Neutrophil (primary cell): Measurements from ENCODE around the gene TBC1D10A.
A peak's percentile ranks its signal among the peaks of the same experiment; 100 is the strongest.

Source experiments
- H3K27ac ChIP-seq: fragments of 200-600 bp; sonication (generic); 2 replicates; pipeline ENCODE4 v1.5.1; 2016; ENCODE audit warnings: mild to moderate bottlenecking, moderate library complexity
- H3K27me3 ChIP-seq: fragments of 200-600 bp; sonication (generic); 2 replicates; pipeline ENCODE4 v1.6.0; 2016; ENCODE audit warnings: mild to moderate bottlenecking
- H3K36me3 ChIP-seq: fragments of 200-600 bp; sonication (generic); 2 replicates; pipeline ENCODE4 v1.5.1; 2017
- H3K4me1 ChIP-seq, 2 experiments: fragments of 200-600 bp in 1 of 2; sonication (generic) in 1 of 2; 1 replicate in 1 of 2; 2 replicates in 1 of 2; pipeline versions ENCODE4 v1.5.1 to v1.6.1; 2013 to 2016; ENCODE audit warnings: low read depth in 1 of 2, low read length in 1 of 2, mild to moderate bottlenecking in 1 of 2, moderate library complexity in 1 of 2; ENCODE audit not compliant: control insufficient read depth in 1 of 2, insufficient read depth in 1 of 2
- H3K4me3 ChIP-seq, 2 experiments: fragments of 200-600 bp in 1 of 2; sonication (generic) in 1 of 2; 1 replicate in 1 of 2; 2 replicates in 1 of 2; pipeline ENCODE4 v1.5.1; 2013 to 2016; ENCODE audit warnings: low read depth in 1 of 2, low read length in 1 of 2, mild to moderate bottlenecking in 1 of 2, moderate library complexity in 1 of 2
- H3K9me3 ChIP-seq: fragments of 200-600 bp; sonication (generic); 2 replicates; pipeline ENCODE4 v1.5.1; 2016
- CTCF ChIP-seq: fragments of 200-600 bp; sonication (generic); IDR thresholded peaks from 2 replicates; pipeline ENCODE4 v1.5.1; 2016; ENCODE audit warnings: antibody characterized with exemption

Gene TBC1D10A

GRCh38 chr22:30361916-30362650 lies 35.3 kb upstream of the TBC1D10A start:
- H3K27me3 ChIP-seq: peaks cover 22% of the 10 kb centered on the region
- H3K27ac ChIP-seq: no peak overlapping the region
- H3K36me3 ChIP-seq: no peaks in the 10 kb centered on the region
- no peaks in the 10 kb centered on the region for H3K9me3 ChIP-seq
- peaks cover 3 to 5% of the 10 kb centered on the region in 2 experiments for H3K4me1 ChIP-seq
- H3K4me3 ChIP-seq: no peak overlapping the region
- no peak for TF ChIP-seq CTCF

GRCh38 chr22:30358541-30358940 lies 31.8 kb upstream of the TBC1D10A start:
- Histone ChIP-seq H3K27me3 (peaks cover 23% of the 10 kb centered on the region), H3K36me3 (peaks cover 3% of the 10 kb centered on the region), H3K4me1 (peaks cover 25 to 32% of the 10 kb centered on the region in 2 experiments), H3K27ac (no peak overlapping the region), H3K4me3 (no peak overlapping the region), H3K9me3 (no peaks in the 10 kb centered on the region)
- TF ChIP-seq CTCF: no peak

- Histone ChIP-seq H3K9me3 (no peaks in the 10 kb centered on the region), H3K27me3 (peaks cover 23% of the 10 kb centered on the region), H3K4me3 (peak overlapping the region in 1 of 2 experiments; percentile 87), H3K4me1 (peaks cover 25 to 32% of the 10 kb centered on the region in 2 experiments), H3K36me3 (peaks cover 7% of the 10 kb centered on the region), H3K27ac (no peak overlapping the region)
- no peak for TF ChIP-seq CTCF
Observed at GRCh38 chr22:30357650-30358215, 31.0 kb upstream of the TBC1D10A start.

- H3K27me3 ChIP-seq: peaks cover 23% of the 10 kb centered on the region
- peaks cover 1% of the 10 kb centered on the region for H3K9me3 ChIP-seq
- peaks cover 12% of the 10 kb centered on the region for H3K36me3 ChIP-seq
- peak overlapping the region; percentile 92 for H3K27ac ChIP-seq
- H3K4me3 ChIP-seq: peak overlapping the region; percentile 87 to 99
- TF ChIP-seq CTCF: no peak
- peaks cover 25 to 32% of the 10 kb centered on the region in 2 experiments for H3K4me1 ChIP-seq
Observed at GRCh38 chr22:30357236-30357570, 30.5 kb upstream of the TBC1D10A start.

- Histone ChIP-seq H3K4me1 (peaks cover 25 to 32% of the 10 kb centered on the region in 2 experiments), H3K4me3 (peak within 1 kb of the TSS; percentile 87 to 99), H3K27me3 (peaks cover 23% of the 10 kb centered on the region), H3K9me3 (peaks cover 6% of the 10 kb centered on the region), H3K27ac (peak within 1 kb of the TSS; percentile 92), H3K36me3 (peaks cover 18% of the 10 kb centered on the region)
- TF ChIP-seq CTCF: peak; percentile 46
Observed at GRCh38 chr22:30356449-30357235, 29.9 kb upstream of the TBC1D10A start, which contains the start of the genes CCDC157 and SF3A1. Gene CCDC157 (plus strand): TSS chr22:30357007. CDS start chr22:30366001, 8,994 bp downstream. Gene SF3A1 (minus strand): TSS chr22:30356894. CDS start chr22:30356792, 102 bp downstream.
